Bronchial epithelial cell (primary cell): ENCODE results near the gene CTSA. TPM values are rescaled to one million over a fixed set of nuclear protein-coding genes. Genes with fewer than 3 reads are reported as not detected.
"Not testable (repeated sequence)": the region's sequence is repeated elsewhere in the genome, so short reads cannot be mapped to it uniquely, and the experiment has no call there.

ENCODE experiments used
- DNase-seq: peaks from one replicate; pipeline ENCODE4 v3.0.0-alpha.2; 2010; ENCODE audit warnings: low read depth
- FAIRE-seq: peaks from 2 replicates; lab custom pipeline; 2011; peaks lifted over from hg19 to GRCh38; lab: Jason Lieb, UNC
- H3K27me3 ChIP-seq: 2 replicates; pipeline ENCODE4 v1.5.1; 2011; ENCODE audit warnings: low read length; ENCODE audit not compliant: control insufficient read depth, insufficient read depth
- H3K36me3 ChIP-seq: 2 replicates; pipeline ENCODE4 v1.5.1; 2011; ENCODE audit warnings: low read length; ENCODE audit not compliant: control insufficient read depth, insufficient read depth
- H3K4me3 ChIP-seq: 2 replicates; pipeline ENCODE4 v1.5.1; 2011; ENCODE audit warnings: mild to moderate bottlenecking, low read depth, low read length, control low read depth
- total RNA-seq: library from RNA; depleted of rRNA; stranded (reverse); fragments of >200 nt; gene quantifications from 2 replicates; pipeline ENCODE4 v1.2.1, GENCODE V29; 2014
- TF ChIP-seq, protein P1 (sequence below): IDR thresholded peaks from 2 replicates; pipeline ENCODE4 v1.5.1; 2011; ENCODE audit warnings: mild to moderate bottlenecking, moderate library complexity, low read length, control low read depth, inconsistent platforms; ENCODE audit not compliant: insufficient read depth, severe bottlenecking

The CTSA gene
- total RNA-seq, 1 donor from 2014 or later, result 16.8 TPM

DNA sequence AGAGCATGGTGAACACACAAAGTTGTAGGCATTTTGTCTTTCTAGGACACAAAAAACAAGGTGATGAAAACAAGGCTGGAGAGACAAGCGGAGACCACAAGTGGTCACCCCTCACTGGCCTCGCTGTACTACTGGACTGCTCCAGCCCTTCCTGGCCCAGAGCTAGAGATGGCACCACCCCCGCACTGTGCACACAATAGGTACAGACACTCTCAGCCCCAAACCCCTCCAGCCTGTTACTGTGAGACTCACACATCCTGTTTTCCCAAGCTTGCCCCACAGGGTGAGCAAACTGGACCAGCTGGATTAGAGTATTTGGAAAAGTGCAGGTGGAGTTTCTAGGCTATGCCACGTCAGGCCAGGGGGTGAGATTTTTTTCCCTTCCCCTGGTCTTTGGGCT, 18.5 kb upstream of the CTSA start:
- TF ChIP-seq, protein P1, sequence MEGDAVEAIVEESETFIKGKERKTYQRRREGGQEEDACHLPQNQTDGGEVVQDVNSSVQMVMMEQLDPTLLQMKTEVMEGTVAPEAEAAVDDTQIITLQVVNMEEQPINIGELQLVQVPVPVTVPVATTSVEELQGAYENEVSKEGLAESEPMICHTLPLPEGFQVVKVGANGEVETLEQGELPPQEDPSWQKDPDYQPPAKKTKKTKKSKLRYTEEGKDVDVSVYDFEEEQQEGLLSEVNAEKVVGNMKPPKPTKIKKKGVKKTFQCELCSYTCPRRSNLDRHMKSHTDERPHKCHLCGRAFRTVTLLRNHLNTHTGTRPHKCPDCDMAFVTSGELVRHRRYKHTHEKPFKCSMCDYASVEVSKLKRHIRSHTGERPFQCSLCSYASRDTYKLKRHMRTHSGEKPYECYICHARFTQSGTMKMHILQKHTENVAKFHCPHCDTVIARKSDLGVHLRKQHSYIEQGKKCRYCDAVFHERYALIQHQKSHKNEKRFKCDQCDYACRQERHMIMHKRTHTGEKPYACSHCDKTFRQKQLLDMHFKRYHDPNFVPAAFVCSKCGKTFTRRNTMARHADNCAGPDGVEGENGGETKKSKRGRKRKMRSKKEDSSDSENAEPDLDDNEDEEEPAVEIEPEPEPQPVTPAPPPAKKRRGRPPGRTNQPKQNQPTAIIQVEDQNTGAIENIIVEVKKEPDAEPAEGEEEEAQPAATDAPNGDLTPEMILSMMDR, result no peak
- no peaks in the 10 kb centered on the region for H3K27me3 ChIP-seq
- H3K36me3 ChIP-seq, result peaks cover 1% of the 10 kb centered on the region
- DNase-seq (peak; percentile 62), FAIRE-seq (no peak)
- no peak overlapping the region for H3K4me3 ChIP-seq

DNA sequence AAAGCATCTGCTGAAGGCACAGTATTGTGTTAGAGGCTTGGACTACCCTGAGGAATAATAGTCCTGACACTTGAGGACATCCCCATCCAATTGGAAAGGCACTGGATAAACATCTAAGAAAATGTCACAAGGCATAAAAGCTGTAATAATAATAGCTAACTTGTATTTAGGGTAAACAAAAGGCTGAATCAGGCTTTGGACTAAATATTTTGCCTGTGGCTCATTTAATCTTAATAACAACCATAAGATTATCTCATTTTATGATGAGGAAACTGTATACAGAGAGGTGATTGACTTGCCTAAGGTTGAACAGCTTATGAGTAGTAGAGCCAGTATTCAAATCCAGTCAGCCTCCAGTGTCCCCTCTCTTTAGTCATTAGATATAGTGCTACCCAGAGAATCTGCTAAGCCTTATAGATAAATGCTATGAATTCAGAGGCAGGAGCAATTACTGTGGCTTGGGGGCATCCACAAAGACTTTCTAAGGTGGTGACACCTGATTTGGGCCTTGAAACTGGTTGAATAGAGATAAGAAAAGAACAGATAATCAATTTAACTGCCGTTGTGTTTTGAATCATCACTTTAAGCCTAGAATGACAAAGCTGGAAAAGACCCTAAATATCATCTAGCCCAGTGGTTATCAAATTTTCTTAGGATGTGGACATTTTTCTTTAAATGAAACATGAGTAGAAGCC, 17.6 kb upstream of the CTSA start:
- DNase-seq (peak; percentile 50), FAIRE-seq (no peak)
- Histone ChIP-seq H3K27me3 (no peaks in the 10 kb centered on the region), H3K4me3 (no peak overlapping the region), H3K36me3 (peaks cover 6% of the 10 kb centered on the region)
- TF ChIP-seq, protein P1, result no peak

DNA sequence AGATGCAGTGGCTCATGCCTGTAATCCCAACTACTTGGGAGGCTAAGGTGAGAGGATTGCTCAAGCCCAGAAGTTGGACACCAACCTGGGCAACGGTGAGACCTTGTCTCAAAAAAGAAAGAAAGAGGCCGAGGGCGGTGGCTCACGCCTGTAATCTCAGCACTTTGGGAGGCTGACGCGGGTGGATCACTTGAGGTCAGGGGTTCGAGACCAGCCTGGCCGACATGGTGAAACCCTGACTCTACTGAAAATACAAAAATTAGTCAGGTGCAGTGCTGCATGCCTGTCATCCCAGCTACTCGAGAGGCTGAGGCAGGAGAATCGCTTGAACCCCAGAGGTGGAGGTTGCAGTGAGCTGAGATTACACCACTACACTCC, 17.0 kb upstream of the CTSA start:
- DNase-seq, H3K27me3 ChIP-seq, H3K4me3 ChIP-seq, FAIRE-seq, H3K36me3 ChIP-seq: not testable (repeated sequence)

DNA sequence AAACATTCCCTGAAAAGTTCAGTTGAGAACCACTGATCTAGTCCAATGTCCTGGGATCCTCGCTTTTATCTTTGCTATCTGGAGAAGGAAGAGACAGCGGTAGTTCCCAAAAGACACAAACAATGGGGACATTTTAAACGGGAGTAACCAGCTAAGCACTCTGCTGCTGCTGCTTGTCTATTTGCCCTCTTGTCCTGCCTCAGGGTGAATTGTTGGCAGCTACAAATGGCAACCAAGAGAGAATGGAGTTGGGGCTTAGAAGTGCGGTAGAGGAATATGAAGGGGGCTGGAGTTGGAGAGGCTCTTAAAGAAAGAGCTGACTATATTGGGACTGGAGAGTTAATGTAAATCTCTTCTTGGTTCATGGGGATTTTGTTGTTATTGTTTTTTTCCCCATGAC, 16.6 kb upstream of the CTSA start:
- FAIRE-seq (no peak), DNase-seq (no peak)
- Histone ChIP-seq H3K36me3 (peaks cover 6% of the 10 kb centered on the region), H3K4me3 (no peak overlapping the region), H3K27me3 (no peaks in the 10 kb centered on the region)
- TF ChIP-seq, protein P1, result no peak

DNA sequence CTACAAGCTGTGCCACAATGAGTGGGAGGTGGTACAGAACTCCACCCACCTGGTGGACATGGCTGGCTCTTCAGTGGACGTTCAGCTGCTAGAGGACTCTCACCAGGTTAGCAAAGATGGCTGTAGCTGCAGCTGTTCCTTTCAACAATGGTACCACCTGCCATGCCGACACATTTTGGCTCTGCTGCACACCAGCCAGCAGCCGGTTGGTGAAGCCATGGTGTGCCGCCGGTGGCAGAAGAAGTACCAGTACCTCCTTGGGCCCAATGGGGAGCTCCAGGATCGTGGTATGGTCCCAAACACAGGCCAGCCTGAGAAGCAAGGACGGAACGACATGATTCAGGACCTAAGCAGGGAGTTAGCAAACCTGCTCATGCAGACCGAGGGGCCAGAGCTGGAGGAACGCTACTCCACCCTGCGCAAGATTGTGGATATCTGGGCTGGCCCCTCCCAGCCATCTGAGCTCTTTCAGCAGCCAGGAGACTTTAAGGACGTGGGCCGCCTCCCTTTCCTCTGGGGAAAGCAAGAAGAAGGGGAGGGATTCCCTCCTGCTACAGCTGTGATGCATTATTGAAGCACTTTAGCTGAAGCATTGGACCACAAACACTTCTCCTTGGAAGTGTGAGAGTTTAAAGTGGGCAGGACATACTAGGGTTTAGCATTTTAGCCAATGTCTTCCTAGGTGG, 12.9 kb upstream of the CTSA start:
- no peak for FAIRE-seq

More for the DNA sequence above, 12.9 kb upstream of the CTSA start:
- Histone ChIP-seq H3K27me3 (no peaks in the 10 kb centered on the region), H3K4me3 (no peak overlapping the region), H3K36me3 (peaks cover 9% of the 10 kb centered on the region)
- DNase-seq, result no peak
- TF ChIP-seq, protein P1, result no peak
